ENCODE measurements around the gene ZNF768.
A peak's percentile ranks its signal among the peaks of the same experiment; 100 is the strongest.
"Not testable (repeated sequence)": the region's sequence is repeated elsewhere in the genome, so short reads cannot be mapped to it uniquely, and the experiment has no call there.

Gene ZNF768

DNA sequence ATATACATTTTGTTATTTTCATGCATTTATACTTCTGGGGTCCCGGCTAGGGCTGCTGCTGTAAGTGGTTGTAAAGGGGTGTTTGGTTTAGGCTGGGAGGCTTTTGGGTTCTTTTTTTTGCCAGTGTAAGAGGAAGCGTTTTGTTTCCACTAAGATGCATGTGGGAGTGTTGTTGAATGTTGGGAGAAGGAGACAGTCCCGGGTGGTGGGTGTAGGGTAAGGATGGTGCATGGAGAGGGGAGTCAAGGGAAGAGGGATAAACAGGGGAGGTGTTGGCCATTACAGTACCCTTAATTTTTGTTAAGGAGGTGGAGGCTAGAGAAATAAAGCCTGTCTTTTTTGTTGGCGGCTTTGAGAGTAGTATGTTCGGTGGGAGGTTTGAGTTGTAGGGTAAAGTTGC, 16.7 kb upstream of the ZNF768 start:
- TF ChIP-seq, protein P1, sequence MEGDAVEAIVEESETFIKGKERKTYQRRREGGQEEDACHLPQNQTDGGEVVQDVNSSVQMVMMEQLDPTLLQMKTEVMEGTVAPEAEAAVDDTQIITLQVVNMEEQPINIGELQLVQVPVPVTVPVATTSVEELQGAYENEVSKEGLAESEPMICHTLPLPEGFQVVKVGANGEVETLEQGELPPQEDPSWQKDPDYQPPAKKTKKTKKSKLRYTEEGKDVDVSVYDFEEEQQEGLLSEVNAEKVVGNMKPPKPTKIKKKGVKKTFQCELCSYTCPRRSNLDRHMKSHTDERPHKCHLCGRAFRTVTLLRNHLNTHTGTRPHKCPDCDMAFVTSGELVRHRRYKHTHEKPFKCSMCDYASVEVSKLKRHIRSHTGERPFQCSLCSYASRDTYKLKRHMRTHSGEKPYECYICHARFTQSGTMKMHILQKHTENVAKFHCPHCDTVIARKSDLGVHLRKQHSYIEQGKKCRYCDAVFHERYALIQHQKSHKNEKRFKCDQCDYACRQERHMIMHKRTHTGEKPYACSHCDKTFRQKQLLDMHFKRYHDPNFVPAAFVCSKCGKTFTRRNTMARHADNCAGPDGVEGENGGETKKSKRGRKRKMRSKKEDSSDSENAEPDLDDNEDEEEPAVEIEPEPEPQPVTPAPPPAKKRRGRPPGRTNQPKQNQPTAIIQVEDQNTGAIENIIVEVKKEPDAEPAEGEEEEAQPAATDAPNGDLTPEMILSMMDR (IDR thresholded peaks at IDR 0.05; ENCODE audit: low read depth, low read length, missing control alignments) = no peak
- DNase-seq = no peak
- Histone ChIP-seq H3K27ac (no peak overlapping the region), H3K27me3 (replicated peaks) (no peaks in the 10 kb centered on the region), H3K36me3 (replicated peaks) (no peaks in the 10 kb centered on the region), H3K4me3 (ENCODE audit: low read depth, low read length) (no peak overlapping the region)
- in situ Hi-C loops (cut with HindIII; ENCODE audit: low pct_ligation_motif_present, low sequenced_read_pairs) = no loop called here

DNA sequence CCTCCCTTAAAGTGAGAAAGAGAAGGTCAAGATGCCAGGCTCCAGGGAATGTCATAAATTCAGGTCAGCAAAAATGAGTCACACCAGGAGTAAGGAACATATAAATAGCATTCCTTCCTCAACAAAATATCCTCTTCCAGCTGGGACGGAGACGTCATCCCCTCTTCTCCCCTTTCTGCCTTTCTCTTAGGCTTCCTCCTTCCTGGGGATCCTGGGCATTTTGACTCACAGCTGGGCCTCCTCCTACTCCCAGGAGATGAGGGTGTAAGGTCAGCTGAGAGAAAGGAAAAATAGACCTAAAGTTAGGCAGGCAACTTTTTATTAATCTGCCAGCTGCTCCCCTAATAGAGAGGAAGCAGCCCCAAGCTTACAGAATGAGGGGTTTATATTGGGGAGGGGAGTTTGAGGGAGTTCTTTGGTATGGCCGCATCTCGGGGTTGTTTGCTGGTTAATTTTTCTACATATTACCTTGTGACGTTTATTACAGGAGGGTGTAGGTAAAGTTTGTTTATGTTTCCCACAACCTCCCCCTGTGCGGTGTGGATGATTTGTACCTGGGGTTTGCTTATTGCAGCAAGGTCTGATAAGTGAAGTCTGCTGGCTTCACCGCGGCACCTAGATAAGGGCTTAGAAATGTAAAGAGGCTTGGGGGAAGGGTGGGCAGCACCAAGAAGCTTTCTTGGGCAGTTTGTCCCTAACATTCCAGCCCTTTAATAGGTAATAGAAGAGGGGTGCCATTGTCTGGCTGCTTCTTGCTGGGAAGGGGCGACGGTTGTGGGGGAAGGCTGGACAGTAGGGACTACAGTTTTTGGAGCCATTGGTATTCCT, 15.3 kb upstream of the ZNF768 start:
- in situ Hi-C loops (cut with HindIII; ENCODE audit: low pct_ligation_motif_present, low sequenced_read_pairs) = no loop called here
- no peak overlapping the region for H3K27ac ChIP-seq
- TF ChIP-seq, protein P1 (IDR thresholded peaks at IDR 0.05; ENCODE audit: low read depth, low read length, missing control alignments) = no peak
- H3K4me3 ChIP-seq (ENCODE audit: low read depth, low read length) = no peak overlapping the region
- DNase-seq = peak; percentile 15
- H3K36me3 ChIP-seq (replicated peaks) = no peaks in the 10 kb centered on the region
- no peaks in the 10 kb centered on the region for H3K27me3 ChIP-seq (replicated peaks)

DNA sequence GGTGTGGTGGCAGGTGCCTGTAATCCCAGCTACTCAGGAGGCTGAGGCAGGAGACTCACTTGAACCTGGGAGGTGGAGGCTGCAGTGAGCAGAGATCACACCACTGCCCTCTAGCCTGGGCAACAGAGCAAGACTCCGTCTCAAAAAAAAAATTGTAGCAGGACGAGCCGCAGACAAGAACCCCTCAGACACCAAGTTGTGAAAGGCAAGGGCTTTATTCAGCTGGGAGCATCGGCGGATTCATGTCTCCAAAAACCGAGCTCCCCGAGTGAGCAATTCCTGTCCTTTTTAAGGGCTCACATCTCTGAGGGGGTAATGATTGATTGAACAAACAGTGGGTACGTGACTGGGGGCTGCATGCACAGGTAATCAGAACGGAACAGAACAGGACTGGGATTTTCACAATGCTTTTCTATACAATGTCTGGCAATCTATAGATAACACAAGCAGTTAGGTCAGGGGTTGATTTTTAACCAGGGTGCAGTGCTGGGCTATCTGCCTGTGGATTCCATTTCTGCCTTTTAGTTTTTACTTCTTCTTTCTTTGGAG, 14.6 kb upstream of the ZNF768 start:
- DNase-seq; H3K27me3 ChIP-seq (replicated peaks); H3K4me3 ChIP-seq (ENCODE audit: low read depth, low read length); H3K36me3 ChIP-seq (replicated peaks); in situ Hi-C loops (cut with HindIII; ENCODE audit: low pct_ligation_motif_present, low sequenced_read_pairs); H3K27ac ChIP-seq: not testable (repeated sequence)

DNA sequence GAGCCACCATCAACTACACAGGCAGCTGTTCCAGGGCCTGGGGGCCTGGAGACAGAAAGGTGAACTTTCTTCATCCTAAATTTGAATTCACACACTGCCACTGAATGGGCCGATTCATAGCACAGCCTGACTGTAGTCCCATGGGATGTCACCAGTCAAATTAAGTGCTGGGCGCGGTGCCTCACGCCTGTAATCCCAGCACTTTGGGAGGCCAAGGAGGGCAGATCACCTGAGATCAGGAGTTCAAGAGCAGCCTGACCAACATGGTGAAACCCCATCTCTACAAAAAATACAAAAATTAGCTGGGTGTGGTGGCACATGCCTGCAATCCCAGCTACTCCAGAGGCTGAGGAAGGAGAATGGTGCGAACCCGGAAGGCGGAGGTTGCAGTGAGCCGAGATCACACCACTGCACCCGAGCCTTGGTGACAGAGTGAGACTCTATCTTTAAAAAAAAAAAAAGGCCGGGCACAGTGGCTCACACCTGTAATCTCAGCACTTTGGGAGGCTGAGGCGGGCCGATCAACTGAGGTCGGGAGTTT, 13.7 kb upstream of the ZNF768 start:
- DNase-seq; in situ Hi-C loops (cut with HindIII; ENCODE audit: low pct_ligation_motif_present, low sequenced_read_pairs); H3K4me3 ChIP-seq (ENCODE audit: low read depth, low read length); H3K36me3 ChIP-seq (replicated peaks); H3K27ac ChIP-seq; H3K27me3 ChIP-seq (replicated peaks): not testable (repeated sequence)

DNA sequence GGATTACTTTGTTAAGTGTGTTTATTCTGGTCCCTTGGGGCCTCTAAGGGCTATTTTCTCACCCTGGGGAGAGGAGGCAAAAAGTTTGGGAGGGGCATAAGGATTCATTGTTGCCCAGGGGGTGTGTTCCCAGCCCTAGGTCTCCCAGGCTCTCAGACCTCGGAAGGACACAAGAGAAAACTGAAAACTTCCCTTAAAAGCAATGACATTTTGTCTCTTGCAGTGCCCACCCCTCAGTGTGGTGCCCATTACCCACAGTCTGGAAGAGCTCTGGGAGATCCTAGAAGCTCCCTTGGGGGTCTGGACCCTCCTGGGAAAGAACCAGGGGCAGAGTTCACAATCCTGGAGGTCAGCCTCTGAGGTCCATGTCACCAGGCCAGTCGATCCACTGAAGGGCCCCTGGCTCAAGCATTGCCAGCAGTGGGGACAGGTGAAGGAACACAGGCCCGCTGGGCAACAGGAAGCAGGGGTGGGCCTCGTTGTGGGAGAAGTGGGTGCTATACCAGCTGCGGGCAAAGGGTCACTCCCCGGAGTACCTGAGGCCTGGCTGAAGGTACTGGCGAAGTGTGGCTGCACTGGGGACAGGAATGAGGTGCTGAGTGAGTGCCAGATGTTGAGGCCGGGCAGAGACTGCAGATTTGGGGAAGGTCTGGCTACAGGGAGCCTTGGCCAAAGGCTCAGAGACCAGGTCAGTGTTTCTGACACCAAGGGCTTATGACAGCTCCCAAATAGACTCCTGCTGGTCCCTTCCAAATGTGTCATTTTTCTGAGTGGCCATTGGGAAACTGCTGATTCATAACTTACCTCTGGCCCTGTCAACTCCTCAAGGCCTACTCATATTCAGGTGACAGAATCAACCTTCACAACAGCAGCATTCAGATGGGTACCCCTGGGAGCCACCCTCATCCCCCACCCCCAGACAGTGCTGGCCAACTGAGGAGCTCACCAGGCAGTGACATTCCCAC, 12.9 kb upstream of the ZNF768 start:
- Histone ChIP-seq H3K27me3 (replicated peaks) (no peaks in the 10 kb centered on the region), H3K4me3 (ENCODE audit: low read depth, low read length) (no peak overlapping the region), H3K27ac (no peak overlapping the region), H3K36me3 (replicated peaks) (no peaks in the 10 kb centered on the region)
- no peak for DNase-seq
- TF ChIP-seq, protein P1 (IDR thresholded peaks at IDR 0.05; ENCODE audit: low read depth, low read length, missing control alignments) = no peak
- in situ Hi-C loops (cut with HindIII; ENCODE audit: low pct_ligation_motif_present, low sequenced_read_pairs) = no loop called here

DNA sequence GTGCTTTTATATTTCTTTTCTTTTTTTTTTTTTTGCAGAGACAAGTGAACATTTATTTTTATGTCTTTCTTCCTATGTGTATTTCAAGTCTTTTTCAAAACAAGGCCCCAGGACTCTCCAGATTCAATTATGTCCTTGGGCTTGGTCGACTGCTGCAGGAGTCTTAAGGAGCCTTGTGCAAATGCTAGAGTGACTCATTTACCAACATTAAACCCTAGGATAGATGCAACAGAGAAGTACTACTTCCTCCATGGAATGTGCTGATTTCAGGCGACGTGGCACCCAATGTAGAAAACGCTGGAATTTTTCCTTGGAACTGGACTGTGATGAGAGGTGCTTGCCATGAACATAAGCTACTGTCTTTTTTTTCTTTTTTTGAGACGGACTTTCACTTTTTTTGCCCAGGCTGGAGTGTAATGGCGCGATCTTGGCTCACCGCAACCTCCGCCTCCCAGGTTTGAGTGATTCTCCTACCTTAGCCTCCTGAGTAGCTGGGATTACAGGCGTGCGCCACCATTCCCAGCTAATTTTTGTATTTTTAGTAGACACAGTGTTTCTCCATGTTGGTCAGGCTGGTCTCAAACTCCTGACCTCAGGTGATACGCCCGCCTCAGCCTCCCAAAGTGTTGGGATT, 10.1 kb upstream of the ZNF768 start:
- H3K27me3 ChIP-seq (replicated peaks); H3K27ac ChIP-seq; H3K4me3 ChIP-seq (ENCODE audit: low read depth, low read length); DNase-seq; in situ Hi-C loops (cut with HindIII; ENCODE audit: low pct_ligation_motif_present, low sequenced_read_pairs); H3K36me3 ChIP-seq (replicated peaks): not testable (repeated sequence)
